Spinal cord (tissue), 10 donors: Measurements from ENCODE around the gene GGPS1. TPM values are rescaled to one million over a fixed set of nuclear protein-coding genes. Genes with fewer than 3 reads are reported as not detected.

Experiments
- DNase-seq, 6 donors: peaks; one replicate each; pipeline versions ENCODE4 v3.0.0 to v3.0.0-alpha.2; 2013 to 2015; ENCODE audit warnings: low spot score in 6 of 6, low read depth in 4 of 6
- H3K27ac ChIP-seq: one replicate; pipeline ENCODE4 v1.5.1; 2013; ENCODE audit warnings: low read depth, low read length, control low read depth
- H3K27me3 ChIP-seq: one replicate; pipeline ENCODE4 v1.6.1; 2013; ENCODE audit warnings: low read length; ENCODE audit not compliant: control insufficient read depth, insufficient read depth
- H3K36me3 ChIP-seq: one replicate; pipeline ENCODE4 v1.6.1; 2013; ENCODE audit warnings: low read length; ENCODE audit not compliant: control insufficient read depth, insufficient read depth
- H3K4me1 ChIP-seq: one replicate; pipeline ENCODE4 v1.6.1; 2013; ENCODE audit warnings: low read length; ENCODE audit not compliant: control insufficient read depth, insufficient read depth
- H3K4me3 ChIP-seq: one replicate; pipeline ENCODE4 v1.5.1; 2013; ENCODE audit warnings: low read depth, low read length, control low read depth
- H3K9me3 ChIP-seq: one replicate; pipeline ENCODE4 v1.6.1; 2013; ENCODE audit warnings: low read length; ENCODE audit not compliant: control insufficient read depth, insufficient read depth
- WGBS: methylation state at CpG from one replicate; pipeline ENCODE4 v1.1.5; 2013; ENCODE audit warnings: missing lambda C conversion rate; ENCODE audit not compliant: insufficient coverage; 5-methylcytosine and 5-hydroxymethylcytosine counted together
- polyA plus RNA-seq, 2 donors: library from polyadenylated mRNA; unstranded; fragments of 120-200 nt; gene quantifications; one replicate each; pipeline ENCODE4 v1.2.1, GENCODE V29; 2013; ENCODE audit not compliant: insufficient read length in 2 of 2
- total RNA-seq, 2 donors: library from RNA; depleted of rRNA in 1 of 2; stranded (reverse); fragments of 120-200 nt in 1 of 2; fragments of >200 nt in 1 of 2; gene quantifications; one replicate each; pipeline versions ENCODE4 v1.2.3 to v1.2.4, GENCODE V29; 2013 to 2014
- donor health status: healthy.

The GGPS1 gene
- total and polyA plus RNA-seq, 4 donors = 42.7 to 73.8 (median 56.0) TPM

- WGBS = no CpG with 5 or more reads among the region's 1 CpG
- H3K27ac ChIP-seq = no peak overlapping the region
- H3K27me3 ChIP-seq = no peaks in the 10 kb centered on the region
- peaks cover 18% of the 10 kb centered on the region for H3K36me3 ChIP-seq
- no peaks in the 10 kb centered on the region for H3K9me3 ChIP-seq
- DNase-seq = no peak
- no peak overlapping the region for H3K4me3 ChIP-seq
- H3K4me1 ChIP-seq = no peaks in the 10 kb centered on the region
These were observed 11.2 kb upstream of the GGPS1 start for GRCh38 chr1:235317168-235317567.

- H3K27ac ChIP-seq = no peak overlapping the region
- no peaks in the 10 kb centered on the region for H3K27me3 ChIP-seq
- no peak for DNase-seq
- H3K9me3 ChIP-seq = no peaks in the 10 kb centered on the region
- H3K4me3 ChIP-seq = no peak overlapping the region
- H3K36me3 ChIP-seq = peaks cover 18% of the 10 kb centered on the region
- no peaks in the 10 kb centered on the region for H3K4me1 ChIP-seq
- WGBS = 86% methylated on average over 1 of the region's 2 CpGs
These were observed 9.1 kb upstream of the GGPS1 start for GRCh38 chr1:235319255-235319654.

- no peak for DNase-seq
- WGBS = 72% methylated on average over 4 of the region's 6 CpGs
- peaks cover 4% of the 10 kb centered on the region for H3K4me1 ChIP-seq
- no peaks in the 10 kb centered on the region for H3K27me3 ChIP-seq
- H3K27ac ChIP-seq = no peak overlapping the region
- peaks cover 18% of the 10 kb centered on the region for H3K36me3 ChIP-seq
- H3K9me3 ChIP-seq = no peaks in the 10 kb centered on the region
- no peak overlapping the region for H3K4me3 ChIP-seq
These were observed 7.7 kb upstream of the GGPS1 start for GRCh38 chr1:235320521-235321179.

- Histone ChIP-seq H3K27me3 (no peaks in the 10 kb centered on the region), H3K4me3 (no peak overlapping the region), H3K27ac (no peak overlapping the region), H3K9me3 (no peaks in the 10 kb centered on the region), H3K36me3 (peaks cover 15% of the 10 kb centered on the region), H3K4me1 (peaks cover 4% of the 10 kb centered on the region)
- no peak for DNase-seq
- WGBS = 100% methylated on average over 2 of the region's 5 CpGs
These were observed 4.1 kb upstream of the GGPS1 start for GRCh38 chr1:235324296-235324695.

GRCh38 chr1:235325139-235325538, 3.2 kb upstream of the GGPS1 start:
- Histone ChIP-seq H3K4me3 (no peak overlapping the region), H3K36me3 (peaks cover 8% of the 10 kb centered on the region), H3K9me3 (no peaks in the 10 kb centered on the region), H3K27me3 (no peaks in the 10 kb centered on the region), H3K4me1 (peaks cover 7% of the 10 kb centered on the region), H3K27ac (no peak overlapping the region)
- no CpG with 5 or more reads among the region's 3 CpGs for WGBS
- DNase-seq = no peak

GRCh38 chr1:235325854-235326253, 2.5 kb upstream of the GGPS1 start:
- Histone ChIP-seq H3K4me3 (peak overlapping the region; percentile 98), H3K27ac (no peak overlapping the region), H3K36me3 (peaks cover 7% of the 10 kb centered on the region), H3K27me3 (no peaks in the 10 kb centered on the region), H3K9me3 (no peaks in the 10 kb centered on the region), H3K4me1 (peaks cover 10% of the 10 kb centered on the region)
- 80% methylated on average over 1 of the region's 2 CpGs for WGBS
- no peak for DNase-seq

- Histone ChIP-seq H3K4me1 (peaks cover 10% of the 10 kb centered on the region), H3K9me3 (no peaks in the 10 kb centered on the region), H3K27ac (peak overlapping the region; percentile 99), H3K4me3 (peak overlapping the region; percentile 98), H3K27me3 (no peaks in the 10 kb centered on the region), H3K36me3 (peaks cover 1% of the 10 kb centered on the region)
- DNase-seq = peak in 5 of 6 donors; percentile 12 to 67 (median 15)
- WGBS = under 1% methylated on average over 78 of the region's 78 CpGs
These were observed 1.4 kb upstream of the GGPS1 start for GRCh38 chr1:235326719-235327558.

- DNase-seq = no peak
- peak within 1 kb of the TSS; percentile 100 for H3K27ac ChIP-seq
- WGBS = under 1% methylated on average over 48 of the region's 58 CpGs
- H3K4me1 ChIP-seq = peaks cover 10% of the 10 kb centered on the region
- no peaks in the 10 kb centered on the region for H3K36me3 ChIP-seq
- H3K27me3 ChIP-seq = no peaks in the 10 kb centered on the region
- peak within 1 kb of the TSS; percentile 98 for H3K4me3 ChIP-seq
- H3K9me3 ChIP-seq = no peaks in the 10 kb centered on the region
These were observed 655 bp upstream of the GGPS1 start, which contains the start of gene ARID4B for GRCh38 chr1:235327559-235328270. Gene ARID4B (minus strand): TSS chr1:235328179. CDS start chr1:235326919, 1,260 bp downstream.

GRCh38 chr1:235329139-235329902, 951 bp downstream of the GGPS1 start:
- Histone ChIP-seq H3K4me1 (peaks cover 10% of the 10 kb centered on the region), H3K27ac (peak overlapping the region; percentile 100)
- under 1% methylated on average over 22 of the region's 24 CpGs for WGBS

More at GRCh38 chr1:235329139-235329902, 951 bp downstream of the GGPS1 start:
- H3K4me3 ChIP-seq = peak overlapping the region; percentile 81
- peak in 1 of 6 donors; percentile 22 for DNase-seq
- no peaks in the 10 kb centered on the region for H3K27me3 ChIP-seq
- H3K36me3 ChIP-seq = no peaks in the 10 kb centered on the region
- H3K9me3 ChIP-seq = no peaks in the 10 kb centered on the region
